ENCODE results near the gene TLE4.
A peak's percentile ranks its signal among the peaks of the same experiment; 100 is the strongest.

Gene TLE4

GRCh38 chr9:79684711-79685575 is 113.2 kb downstream of the TLE4 start:
- no peak for DNase-seq (ENCODE audit: extremely low read depth in 1 of 2, low read depth in 1 of 2)

- no peak for DNase-seq (ENCODE audit: extremely low read depth in 1 of 2, low read depth in 1 of 2)
Observed at GRCh38 chr9:79685577-79685976, 113.8 kb downstream of the TLE4 start.

GRCh38 chr9:79686381-79687130 is 114.8 kb downstream of the TLE4 start:
- DNase-seq (ENCODE audit: extremely low read depth in 1 of 2, low read depth in 1 of 2) = no peak

GRCh38 chr9:79687131-79687447 is 115.3 kb downstream of the TLE4 start:
- peak in 1 of 2 donors; percentile 3 for DNase-seq (ENCODE audit: extremely low read depth in 1 of 2, low read depth in 1 of 2)

GRCh38 chr9:79688363-79688762 is 116.6 kb downstream of the TLE4 start:
- no peak for DNase-seq (ENCODE audit: extremely low read depth in 1 of 2, low read depth in 1 of 2)

GRCh38 chr9:79689576-79689975 is 117.8 kb downstream of the TLE4 start:
- DNase-seq (ENCODE audit: extremely low read depth in 1 of 2, low read depth in 1 of 2) = no peak

- DNase-seq (ENCODE audit: extremely low read depth in 1 of 2, low read depth in 1 of 2) = no peak
Observed at GRCh38 chr9:79691496-79691895, 119.7 kb downstream of the TLE4 start.

- no peak for DNase-seq (ENCODE audit: extremely low read depth in 1 of 2, low read depth in 1 of 2)
Observed at GRCh38 chr9:79692857-79693571, 121.2 kb downstream of the TLE4 start.

- DNase-seq (ENCODE audit: extremely low read depth in 1 of 2, low read depth in 1 of 2) = no peak
Observed at GRCh38 chr9:79693750-79694149, 122.0 kb downstream of the TLE4 start.

GRCh38 chr9:79694208-79694607 is 122.4 kb downstream of the TLE4 start:
- no peak for DNase-seq (ENCODE audit: extremely low read depth in 1 of 2, low read depth in 1 of 2)

GRCh38 chr9:79694676-79695400 is 123.1 kb downstream of the TLE4 start:
- DNase-seq (ENCODE audit: extremely low read depth in 1 of 2, low read depth in 1 of 2) = no peak

- DNase-seq (ENCODE audit: extremely low read depth in 1 of 2, low read depth in 1 of 2) = no peak
Observed at GRCh38 chr9:79695531-79696175, 123.9 kb downstream of the TLE4 start.

GRCh38 chr9:79698967-79699366 is 127.2 kb downstream of the TLE4 start:
- DNase-seq (ENCODE audit: extremely low read depth in 1 of 2, low read depth in 1 of 2) = no peak

GRCh38 chr9:79699479-79699878 is 127.7 kb downstream of the TLE4 start:
- DNase-seq (ENCODE audit: extremely low read depth in 1 of 2, low read depth in 1 of 2) = no peak

GRCh38 chr9:79700607-79701360 is 129.0 kb downstream of the TLE4 start:
- no peak for DNase-seq (ENCODE audit: extremely low read depth in 1 of 2, low read depth in 1 of 2)

- no peak for DNase-seq (ENCODE audit: extremely low read depth in 1 of 2, low read depth in 1 of 2)
Observed at GRCh38 chr9:79701651-79702050, 129.9 kb downstream of the TLE4 start.

- no peak for DNase-seq (ENCODE audit: extremely low read depth in 1 of 2, low read depth in 1 of 2)
Observed at GRCh38 chr9:79705704-79706103, 133.9 kb downstream of the TLE4 start.

- no peak for DNase-seq (ENCODE audit: extremely low read depth in 1 of 2, low read depth in 1 of 2)
Observed at GRCh38 chr9:79706512-79706911, 134.7 kb downstream of the TLE4 start.

- no peak for DNase-seq (ENCODE audit: extremely low read depth in 1 of 2, low read depth in 1 of 2)
Observed at GRCh38 chr9:79707589-79707988, 135.8 kb downstream of the TLE4 start.

- DNase-seq (ENCODE audit: extremely low read depth in 1 of 2, low read depth in 1 of 2) = no peak
Observed at GRCh38 chr9:79708541-79708940, 136.8 kb downstream of the TLE4 start.

Measured in activated CD8-positive, alpha-beta memory T cell treated with anti-CD3 and anti-CD28 coated beads for 1 hour (primary cell).